ENCODE results near the gene AP1B1.

GRCh38 chr22:29396126-29396525 is 7.8 kb upstream of the AP1B1 start:
- TF ChIP-seq YY1 (IDR thresholded peaks at IDR 0.05) (no peak), CTCF (IDR thresholded peaks at IDR 0.05; ENCODE audit: low read depth, low read length, missing input control) (no peak), REST (IDR thresholded peaks at IDR 0.05) (no peak), JUND (IDR thresholded peaks at IDR 0.05) (no peak), ZBTB33 (IDR thresholded peaks at IDR 0.05) (no peak)
